Left ventricle myocardium inferior (tissue), 1 donor: Measurements from ENCODE around the gene GABARAPL2. TPM values are rescaled to one million over a fixed set of nuclear protein-coding genes. Genes with fewer than 3 reads are reported as not detected.
"Not testable (repeated sequence)": the region's sequence is repeated elsewhere in the genome, so short reads cannot be mapped to it uniquely, and the experiment has no call there.

Source experiments
- DNase-seq: peaks from one replicate; pipeline ENCODE4 v3.0.0-alpha.2; 2020
- H3K27ac ChIP-seq: fragments of 200-600 bp; replicated peaks from 2 replicates; pipeline ENCODE4 v1.8.0; 2021
- H3K27me3 ChIP-seq: fragments of 200-600 bp; 2 replicates; pipeline ENCODE4 v1.8.0; 2021; ENCODE audit warnings: low read depth
- H3K36me3 ChIP-seq: fragments of 200-600 bp; 2 replicates; pipeline ENCODE4 v1.8.0; 2021
- H3K4me1 ChIP-seq: fragments of 200-600 bp; 2 replicates; pipeline ENCODE4 v1.8.0; 2021
- H3K4me3 ChIP-seq: fragments of 200-600 bp; 2 replicates; pipeline ENCODE4 v1.8.0; 2021; ENCODE audit warnings: mild to moderate bottlenecking, moderate library complexity
- H3K9me3 ChIP-seq: fragments of 200-600 bp; replicated peaks from 2 replicates; pipeline ENCODE4 v1.8.0; 2021
- CTCF ChIP-seq: fragments of 200-600 bp; IDR thresholded peaks from 2 replicates; pipeline ENCODE4 v1.8.0; 2021; ENCODE audit warnings: antibody characterized with exemption, mild to moderate bottlenecking, borderline replicate concordance
- intact Hi-C: fragments of 100-400 bp; cut with micrococcal nuclease; formaldehyde crosslinking; loops from one replicate; pipeline ENCODE4 v1.11.0; 2022
- total RNA-seq: library from RNA; stranded (reverse); fragmentation: NEBNext Ultra II Directional; extraction: Animal tissue kit (Norgen Biotek cat#: 25700); gene quantifications from one replicate; pipeline ENCODE4 v1.2.1, GENCODE V29; 2021
- donor health status: DM: no; HTN: yes; CAD: no; lungs with severe emphysema.

Gene GABARAPL2
- total RNA-seq, 1 donor from 2014 or later: 280 TPM

GRCh38 chr16:75589306-75589705 is 23.1 kb downstream of the GABARAPL2 start:
- peak; percentile 69 for DNase-seq
- Histone ChIP-seq H3K9me3 (no peaks in the 10 kb centered on the region), H3K27ac (peak overlapping the region; percentile 85), H3K36me3 (no peaks in the 10 kb centered on the region), H3K4me3 (no peak overlapping the region), H3K27me3 (no peaks in the 10 kb centered on the region), H3K4me1 (peaks cover 60% of the 10 kb centered on the region)
- intact Hi-C loops: no loop called here
- TF ChIP-seq CTCF: no peak

- H3K4me1 ChIP-seq: peaks cover 68% of the 10 kb centered on the region
- H3K27me3 ChIP-seq: no peaks in the 10 kb centered on the region
- TF ChIP-seq CTCF: no peak
- no peaks in the 10 kb centered on the region for H3K9me3 ChIP-seq
- H3K36me3 ChIP-seq: peaks cover 3% of the 10 kb centered on the region
- intact Hi-C loops: no loop called here
- DNase-seq: peak; percentile 69
- peak overlapping the region; percentile 4 for H3K4me3 ChIP-seq
- peak overlapping the region; percentile 85 for H3K27ac ChIP-seq
Observed at GRCh38 chr16:75590920-75591843, 25.0 kb downstream of the GABARAPL2 start.

GRCh38 chr16:75591927-75592326 is 25.7 kb downstream of the GABARAPL2 start:
- H3K9me3 ChIP-seq, intact Hi-C loops: not testable (repeated sequence)
- peaks cover 68% of the 10 kb centered on the region for H3K4me1 ChIP-seq

GRCh38 chr16:75593308-75593707 is 27.1 kb downstream of the GABARAPL2 start:
- Histone ChIP-seq H3K9me3 (peaks cover 8% of the 10 kb centered on the region), H3K27me3 (no peaks in the 10 kb centered on the region), H3K36me3 (peaks cover 25% of the 10 kb centered on the region), H3K4me1 (peaks cover 67% of the 10 kb centered on the region), H3K27ac (peak overlapping the region; percentile 63), H3K4me3 (no peak overlapping the region)
- intact Hi-C loops: no loop called here
- no peak for DNase-seq
- TF ChIP-seq CTCF: no peak

More at GRCh38 chr16:75591927-75592326, 25.7 kb downstream of the GABARAPL2 start:
- H3K4me3 ChIP-seq, H3K27me3 ChIP-seq, DNase-seq: not testable (repeated sequence)
- Histone ChIP-seq H3K36me3 (peaks cover 11% of the 10 kb centered on the region), H3K27ac (peak overlapping the region; percentile 85)

- Histone ChIP-seq H3K36me3 (peaks cover 33% of the 10 kb centered on the region), H3K4me1 (peaks cover 59% of the 10 kb centered on the region), H3K9me3 (peaks cover 8% of the 10 kb centered on the region), H3K27me3 (no peaks in the 10 kb centered on the region), H3K27ac (peak overlapping the region; percentile 63), H3K4me3 (no peak overlapping the region)
- DNase-seq: no peak
- no peak for TF ChIP-seq CTCF
- intact Hi-C loops: no loop called here
Observed at GRCh38 chr16:75593825-75594820, 27.9 kb downstream of the GABARAPL2 start.
